Measurements from ENCODE around the gene BPIFA2.

DNA sequence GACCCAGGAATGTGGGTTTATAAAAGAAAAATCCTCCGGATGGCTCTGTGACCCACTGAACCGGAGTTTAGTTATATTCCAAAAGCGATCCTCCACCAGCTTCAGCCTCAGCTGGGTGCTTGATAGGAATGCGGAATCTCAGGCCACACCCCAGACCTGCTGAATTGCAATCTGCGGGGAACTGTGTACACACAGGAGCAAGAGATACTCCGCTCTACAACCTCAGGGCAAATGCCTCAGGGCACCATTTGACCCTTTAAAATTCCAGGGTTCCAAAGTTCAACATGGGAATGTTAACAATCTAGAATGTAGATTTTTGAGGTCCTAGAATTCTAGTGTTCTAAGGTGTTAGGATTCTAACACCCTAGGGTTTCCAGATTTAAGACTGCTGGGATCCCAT, 10.8 kb downstream of the BPIFA2 start:
- TF ChIP-seq, protein P1, sequence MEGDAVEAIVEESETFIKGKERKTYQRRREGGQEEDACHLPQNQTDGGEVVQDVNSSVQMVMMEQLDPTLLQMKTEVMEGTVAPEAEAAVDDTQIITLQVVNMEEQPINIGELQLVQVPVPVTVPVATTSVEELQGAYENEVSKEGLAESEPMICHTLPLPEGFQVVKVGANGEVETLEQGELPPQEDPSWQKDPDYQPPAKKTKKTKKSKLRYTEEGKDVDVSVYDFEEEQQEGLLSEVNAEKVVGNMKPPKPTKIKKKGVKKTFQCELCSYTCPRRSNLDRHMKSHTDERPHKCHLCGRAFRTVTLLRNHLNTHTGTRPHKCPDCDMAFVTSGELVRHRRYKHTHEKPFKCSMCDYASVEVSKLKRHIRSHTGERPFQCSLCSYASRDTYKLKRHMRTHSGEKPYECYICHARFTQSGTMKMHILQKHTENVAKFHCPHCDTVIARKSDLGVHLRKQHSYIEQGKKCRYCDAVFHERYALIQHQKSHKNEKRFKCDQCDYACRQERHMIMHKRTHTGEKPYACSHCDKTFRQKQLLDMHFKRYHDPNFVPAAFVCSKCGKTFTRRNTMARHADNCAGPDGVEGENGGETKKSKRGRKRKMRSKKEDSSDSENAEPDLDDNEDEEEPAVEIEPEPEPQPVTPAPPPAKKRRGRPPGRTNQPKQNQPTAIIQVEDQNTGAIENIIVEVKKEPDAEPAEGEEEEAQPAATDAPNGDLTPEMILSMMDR (IDR thresholded peaks at IDR 0.05 in 4 of 5, conservative IDR thresholded peaks at IDR 0.05 in 1 of 5), result no peak
- no peak for TF ChIP-seq POLR2A (IDR thresholded peaks at IDR 0.05)
